Neural progenitor cell (in vitro differentiated cells): ENCODE measurements around the gene PDGFB. TPM values are rescaled to one million over a fixed set of nuclear protein-coding genes. Genes with fewer than 3 reads are reported as not detected.
A peak's percentile ranks its signal among the peaks of the same experiment; 100 is the strongest.

Experiments used
- DNase-seq: peaks from one replicate; pipeline ENCODE4 v3.0.0-alpha.2; 2016; ENCODE audit warnings: low spot score
- H2AFZ ChIP-seq: fragments of 200-600 bp; sonication (generic); replicated peaks from 2 replicates; pipeline ENCODE4 v1.6.1; 2016; ENCODE audit warnings: antibody characterized with exemption
- H3F3A ChIP-seq: fragments of 200-600 bp; sonication (generic); 2 replicates; pipeline ENCODE4 v1.6.1; 2016; ENCODE audit warnings: antibody characterized with exemption, low read depth
- H3K27ac ChIP-seq: fragments of 200-600 bp; sonication (generic); 2 replicates; pipeline ENCODE4 v1.5.1; 2016; ENCODE audit warnings: mild to moderate bottlenecking
- H3K27me3 ChIP-seq: fragments of 200-600 bp; sonication (generic); 2 replicates; pipeline ENCODE4 v1.6.1; 2016; ENCODE audit warnings: mild to moderate bottlenecking, moderate library complexity
- H3K36me3 ChIP-seq: fragments of 200-600 bp; sonication (generic); 2 replicates; pipeline ENCODE4 v1.5.1; 2016
- H3K4me1 ChIP-seq: fragments of 200-600 bp; sonication (generic); 2 replicates; pipeline ENCODE4 v1.6.1; 2016; ENCODE audit warnings: mixed run types
- H3K4me2 ChIP-seq: fragments of 200-600 bp; sonication (generic); 2 replicates; pipeline ENCODE4 v1.6.1; 2016
- H3K4me3 ChIP-seq: fragments of 200-600 bp; sonication (generic); 2 replicates; pipeline ENCODE4 v1.5.1; 2016
- H3K79me2 ChIP-seq: fragments of 200-600 bp; sonication (generic); 2 replicates; pipeline ENCODE4 v1.6.1; 2016; ENCODE audit warnings: low read depth
- H3K9ac ChIP-seq: fragments of 200-600 bp; sonication (generic); 2 replicates; pipeline ENCODE4 v1.6.1; 2016
- H3K9me3 ChIP-seq: fragments of 200-600 bp; sonication (generic); 2 replicates; pipeline ENCODE4 v1.5.1; 2016; ENCODE audit warnings: low read depth
- H4K20me1 ChIP-seq: fragments of 200-600 bp; sonication (generic); 2 replicates; pipeline ENCODE4 v1.6.1; 2016; ENCODE audit warnings: low read depth
- H3K27ac Mint-ChIP-seq: 3 replicates; pipeline ENCODE4 v1.8.0; 2021; ENCODE audit warnings: mixed read lengths
- H3K27me3 Mint-ChIP-seq: 2 replicates; pipeline ENCODE4 v1.8.0; 2022; ENCODE audit warnings: low read depth, mild to moderate bottlenecking, inconsistent platforms, moderate library complexity, mixed read lengths; ENCODE audit not compliant: insufficient read depth
- H3K36me3 Mint-ChIP-seq: 3 replicates; pipeline ENCODE4 v1.8.0; 2021; ENCODE audit warnings: mixed read lengths
- H3K4me1 Mint-ChIP-seq: 3 replicates; pipeline ENCODE4 v1.8.0; 2021; ENCODE audit warnings: mixed read lengths
- H3K4me3 Mint-ChIP-seq: 3 replicates; pipeline ENCODE4 v1.8.0; 2021; ENCODE audit warnings: mild to moderate bottlenecking, moderate library complexity, mixed read lengths
- H3K9me3 Mint-ChIP-seq: 3 replicates; pipeline ENCODE4 v1.8.0; 2020; ENCODE audit warnings: mixed read lengths
- EZH2 ChIP-seq: fragments of 200-600 bp; sonication (generic); IDR thresholded peaks from 2 replicates; pipeline ENCODE4 v1.6.1; 2017; ENCODE audit warnings: antibody characterized with exemption, mild to moderate bottlenecking, moderate library complexity
- EZH2phosphoT487 ChIP-seq: fragments of 200-600 bp; sonication (generic); IDR thresholded peaks from 2 replicates; pipeline ENCODE4 v1.6.1; 2017; ENCODE audit warnings: antibody characterized with exemption
- total RNA-seq: library from RNA; depleted of rRNA; stranded (reverse); fragments of >200 nt; gene quantifications from 2 replicates; pipeline ENCODE4 v1.2.3, GENCODE V29; 2015; ENCODE audit warnings: low replicate concordance
- TF ChIP-seq, protein P1 (sequence below): fragments of 200-600 bp; sonication (generic); IDR thresholded peaks from 2 replicates; pipeline ENCODE4 v1.5.1; 2017; ENCODE audit warnings: antibody characterized with exemption, mild to moderate bottlenecking

PDGFB gene
- total RNA-seq, 1 donor from 2014 or later, result 0.15 TPM

DNA sequence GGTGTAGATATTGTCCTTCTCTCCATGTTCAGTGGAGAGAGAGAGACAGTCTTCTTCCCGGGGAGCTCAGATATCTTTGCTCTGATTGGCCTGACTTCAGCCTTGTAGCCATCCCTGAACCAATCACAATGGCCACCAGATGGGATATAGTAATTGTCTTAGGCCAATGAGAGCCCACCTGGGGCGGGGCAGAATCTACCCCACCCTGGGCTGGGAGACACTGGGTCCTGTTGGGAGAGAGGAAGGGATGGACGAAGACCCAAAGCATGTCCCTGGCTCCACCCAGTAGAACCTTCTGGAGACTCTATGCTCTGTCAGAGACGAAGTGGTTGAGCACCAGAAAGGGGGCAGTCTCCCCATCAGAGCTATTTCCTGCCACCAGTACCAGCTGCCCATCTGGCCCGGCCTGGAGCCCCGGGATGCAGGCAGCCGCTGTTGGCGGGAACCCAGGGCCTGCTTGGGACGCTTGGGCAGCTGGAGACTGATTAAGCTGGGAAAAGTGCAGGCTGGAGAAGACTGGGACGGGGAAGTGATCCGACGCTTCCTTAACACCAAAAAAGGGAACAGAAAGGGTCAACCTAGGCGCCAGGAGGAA lies 60.7 kb downstream of the PDGFB start:
- H3K27ac ChIP-seq, result no peak overlapping the region
- no peak overlapping the region for H2AFZ ChIP-seq
- H3K4me1 ChIP-seq, result peaks cover 12% of the 10 kb centered on the region
- no peak for TF ChIP-seq EZH2phosphoT487
- TF ChIP-seq, protein P1, sequence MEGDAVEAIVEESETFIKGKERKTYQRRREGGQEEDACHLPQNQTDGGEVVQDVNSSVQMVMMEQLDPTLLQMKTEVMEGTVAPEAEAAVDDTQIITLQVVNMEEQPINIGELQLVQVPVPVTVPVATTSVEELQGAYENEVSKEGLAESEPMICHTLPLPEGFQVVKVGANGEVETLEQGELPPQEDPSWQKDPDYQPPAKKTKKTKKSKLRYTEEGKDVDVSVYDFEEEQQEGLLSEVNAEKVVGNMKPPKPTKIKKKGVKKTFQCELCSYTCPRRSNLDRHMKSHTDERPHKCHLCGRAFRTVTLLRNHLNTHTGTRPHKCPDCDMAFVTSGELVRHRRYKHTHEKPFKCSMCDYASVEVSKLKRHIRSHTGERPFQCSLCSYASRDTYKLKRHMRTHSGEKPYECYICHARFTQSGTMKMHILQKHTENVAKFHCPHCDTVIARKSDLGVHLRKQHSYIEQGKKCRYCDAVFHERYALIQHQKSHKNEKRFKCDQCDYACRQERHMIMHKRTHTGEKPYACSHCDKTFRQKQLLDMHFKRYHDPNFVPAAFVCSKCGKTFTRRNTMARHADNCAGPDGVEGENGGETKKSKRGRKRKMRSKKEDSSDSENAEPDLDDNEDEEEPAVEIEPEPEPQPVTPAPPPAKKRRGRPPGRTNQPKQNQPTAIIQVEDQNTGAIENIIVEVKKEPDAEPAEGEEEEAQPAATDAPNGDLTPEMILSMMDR, result no peak
- TF ChIP-seq EZH2, result no peak
- peaks cover 37% of the 10 kb centered on the region for H3K4me1 Mint-ChIP-seq
- H3K4me2 ChIP-seq, result no peak overlapping the region
- peaks cover 11% of the 10 kb centered on the region for H3F3A ChIP-seq
- H3K4me3 ChIP-seq, result no peak overlapping the region
- peak overlapping the region; percentile 24 for H3K4me3 Mint-ChIP-seq
- no peak for DNase-seq
- peaks cover 23% of the 10 kb centered on the region for H3K27me3 Mint-ChIP-seq
- peaks cover 15% of the 10 kb centered on the region for H3K9me3 Mint-ChIP-seq
- H3K9ac ChIP-seq, result no peak overlapping the region
- H3K27ac Mint-ChIP-seq, result no peak overlapping the region
- H3K79me2 ChIP-seq, result no peaks in the 10 kb centered on the region
- H3K27me3 ChIP-seq, result no peaks in the 10 kb centered on the region
- no peaks in the 10 kb centered on the region for H4K20me1 ChIP-seq
- peaks cover 2% of the 10 kb centered on the region for H3K36me3 Mint-ChIP-seq
- no peaks in the 10 kb centered on the region for H3K9me3 ChIP-seq
- no peaks in the 10 kb centered on the region for H3K36me3 ChIP-seq

DNA sequence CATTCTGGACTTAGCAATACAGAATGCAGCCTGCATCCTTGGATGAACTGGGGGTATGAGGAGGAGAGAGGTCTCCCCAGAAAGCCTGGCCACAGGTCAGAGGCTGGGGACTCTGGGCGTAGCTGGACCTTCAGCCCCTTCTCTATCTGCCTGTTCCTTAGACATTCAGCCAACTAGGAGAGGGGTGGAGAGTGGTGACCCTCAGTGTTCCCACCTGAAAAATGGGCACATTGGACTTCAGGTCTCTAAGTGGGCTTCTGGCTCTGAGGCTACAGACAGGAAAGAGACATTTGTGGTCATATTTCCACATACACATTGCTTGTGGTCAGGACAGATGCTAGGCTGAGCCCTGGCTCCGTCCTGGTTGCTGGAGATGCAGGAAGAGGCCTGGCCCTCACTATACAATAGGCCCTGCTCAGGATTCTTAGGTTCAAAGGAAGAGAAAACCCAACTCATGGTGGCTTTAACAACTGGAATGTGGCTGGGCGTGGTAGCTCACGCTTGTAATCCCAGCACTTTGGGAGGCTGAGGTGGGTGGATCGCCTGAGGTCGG lies 62.2 kb downstream of the PDGFB start:
- TF ChIP-seq EZH2, result no peak
- TF ChIP-seq EZH2phosphoT487, result no peak
- TF ChIP-seq, protein P1, result no peak
- Histone ChIP-seq H3K9me3 (no peaks in the 10 kb centered on the region), H3K27me3 (no peaks in the 10 kb centered on the region), H3K27ac (no peak overlapping the region), H3K4me1 (peaks cover 20% of the 10 kb centered on the region), H3K4me3 (no peak overlapping the region), H3K36me3 (no peaks in the 10 kb centered on the region), H3K79me2 (no peaks in the 10 kb centered on the region), H3K4me2 (no peak overlapping the region), H3F3A (peaks cover 16% of the 10 kb centered on the region), H2AFZ (no peak overlapping the region), H4K20me1 (no peaks in the 10 kb centered on the region), H3K9ac (no peak overlapping the region)
- Mint-ChIP-seq H3K27ac (no peak overlapping the region), H3K27me3 (peaks cover 20% of the 10 kb centered on the region), H3K36me3 (peaks cover 2% of the 10 kb centered on the region), H3K4me1 (peaks cover 47% of the 10 kb centered on the region), H3K9me3 (peaks cover 13% of the 10 kb centered on the region), H3K4me3 (peak overlapping the region; percentile 54)
- no peak for DNase-seq

DNA sequence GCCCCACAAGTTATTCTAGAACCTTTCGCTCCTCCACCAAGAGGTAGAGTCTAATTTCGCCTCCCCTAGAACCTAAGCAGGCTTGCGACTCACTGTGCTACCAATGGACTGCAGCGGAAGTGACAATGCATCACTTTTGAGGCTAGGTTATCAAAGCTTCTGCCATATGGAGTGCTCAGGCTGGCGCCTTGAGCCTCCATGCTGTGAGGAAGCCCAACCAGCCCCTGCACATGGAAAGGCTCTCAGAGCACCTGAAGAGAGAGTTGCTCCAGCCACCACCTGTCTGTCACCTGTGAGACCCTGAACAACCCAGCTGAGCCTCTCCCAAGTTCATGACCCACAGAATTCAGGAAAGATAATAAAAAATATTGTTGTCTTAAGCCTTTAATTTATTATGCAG lies 63.0 kb downstream of the PDGFB start:
- Histone ChIP-seq H3K79me2 (no peaks in the 10 kb centered on the region), H3F3A (peaks cover 16% of the 10 kb centered on the region), H3K4me2 (no peak overlapping the region), H3K9me3 (no peaks in the 10 kb centered on the region), H3K4me3 (no peak overlapping the region), H3K27ac (no peak overlapping the region), H4K20me1 (no peaks in the 10 kb centered on the region), H3K27me3 (no peaks in the 10 kb centered on the region), H3K36me3 (no peaks in the 10 kb centered on the region), H3K4me1 (peaks cover 28% of the 10 kb centered on the region), H2AFZ (no peak overlapping the region), H3K9ac (no peak overlapping the region)
- Mint-ChIP-seq H3K4me3 (no peak overlapping the region), H3K27ac (no peak overlapping the region), H3K27me3 (peaks cover 19% of the 10 kb centered on the region), H3K36me3 (peaks cover 2% of the 10 kb centered on the region), H3K9me3 (peaks cover 9% of the 10 kb centered on the region), H3K4me1 (peaks cover 51% of the 10 kb centered on the region)
- DNase-seq, result no peak
- TF ChIP-seq, protein P1, result no peak
- no peak for TF ChIP-seq EZH2phosphoT487
- TF ChIP-seq EZH2, result no peak
